Mesothelial cell of epicardium (in vitro differentiated cells): ENCODE data around the gene APOF. TPM values are rescaled to one million over a fixed set of nuclear protein-coding genes. Genes with fewer than 3 reads are reported as not detected.
"Not testable (repeated sequence)": the region's sequence is repeated elsewhere in the genome, so short reads cannot be mapped to it uniquely, and the experiment has no call there.

ENCODE experiments used
- DNase-seq, 2 experiments: peaks; one replicate each; pipeline ENCODE4 v3.0.0; 2021; ENCODE audit warnings: low spot score in 2 of 2; ENCODE audit not compliant: unreplicated experiment in 2 of 2
- H3K27ac Mint-ChIP-seq: 2 replicates; pipeline ENCODE4 v1.8.0; 2021; ENCODE audit warnings: mixed read lengths
- H3K27me3 Mint-ChIP-seq: 2 replicates; pipeline ENCODE4 v1.8.0; 2021; ENCODE audit warnings: low read depth, mixed read lengths
- H3K36me3 Mint-ChIP-seq: 2 replicates; pipeline ENCODE4 v1.8.0; 2021; ENCODE audit warnings: mixed read lengths
- H3K4me1 Mint-ChIP-seq: 2 replicates; pipeline ENCODE4 v1.8.0; 2021; ENCODE audit warnings: mixed read lengths
- H3K4me3 Mint-ChIP-seq: 2 replicates; pipeline ENCODE4 v1.8.0; 2021; ENCODE audit warnings: mild to moderate bottlenecking, moderate library complexity, mixed read lengths
- H3K9me3 Mint-ChIP-seq: 2 replicates; pipeline ENCODE4 v1.8.0; 2021; ENCODE audit warnings: mixed read lengths
- total RNA-seq: library from RNA; stranded (reverse); gene quantifications from 3 replicates; pipeline ENCODE4 v1.2.1, GENCODE V29; 2021
- TF ChIP-seq, protein P1 (sequence below): fragments of 200-600 bp; sonication (generic); IDR thresholded peaks from one replicate; pipeline ENCODE4 v1.5.0; 2021; ENCODE audit warnings: antibody characterized with exemption; ENCODE audit not compliant: unreplicated experiment

The APOF gene, protein sequence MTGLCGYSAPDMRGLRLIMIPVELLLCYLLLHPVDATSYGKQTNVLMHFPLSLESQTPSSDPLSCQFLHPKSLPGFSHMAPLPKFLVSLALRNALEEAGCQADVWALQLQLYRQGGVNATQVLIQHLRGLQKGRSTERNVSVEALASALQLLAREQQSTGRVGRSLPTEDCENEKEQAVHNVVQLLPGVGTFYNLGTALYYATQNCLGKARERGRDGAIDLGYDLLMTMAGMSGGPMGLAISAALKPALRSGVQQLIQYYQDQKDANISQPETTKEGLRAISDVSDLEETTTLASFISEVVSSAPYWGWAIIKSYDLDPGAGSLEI
- total RNA-seq = not detected in 3 replicates

DNA sequence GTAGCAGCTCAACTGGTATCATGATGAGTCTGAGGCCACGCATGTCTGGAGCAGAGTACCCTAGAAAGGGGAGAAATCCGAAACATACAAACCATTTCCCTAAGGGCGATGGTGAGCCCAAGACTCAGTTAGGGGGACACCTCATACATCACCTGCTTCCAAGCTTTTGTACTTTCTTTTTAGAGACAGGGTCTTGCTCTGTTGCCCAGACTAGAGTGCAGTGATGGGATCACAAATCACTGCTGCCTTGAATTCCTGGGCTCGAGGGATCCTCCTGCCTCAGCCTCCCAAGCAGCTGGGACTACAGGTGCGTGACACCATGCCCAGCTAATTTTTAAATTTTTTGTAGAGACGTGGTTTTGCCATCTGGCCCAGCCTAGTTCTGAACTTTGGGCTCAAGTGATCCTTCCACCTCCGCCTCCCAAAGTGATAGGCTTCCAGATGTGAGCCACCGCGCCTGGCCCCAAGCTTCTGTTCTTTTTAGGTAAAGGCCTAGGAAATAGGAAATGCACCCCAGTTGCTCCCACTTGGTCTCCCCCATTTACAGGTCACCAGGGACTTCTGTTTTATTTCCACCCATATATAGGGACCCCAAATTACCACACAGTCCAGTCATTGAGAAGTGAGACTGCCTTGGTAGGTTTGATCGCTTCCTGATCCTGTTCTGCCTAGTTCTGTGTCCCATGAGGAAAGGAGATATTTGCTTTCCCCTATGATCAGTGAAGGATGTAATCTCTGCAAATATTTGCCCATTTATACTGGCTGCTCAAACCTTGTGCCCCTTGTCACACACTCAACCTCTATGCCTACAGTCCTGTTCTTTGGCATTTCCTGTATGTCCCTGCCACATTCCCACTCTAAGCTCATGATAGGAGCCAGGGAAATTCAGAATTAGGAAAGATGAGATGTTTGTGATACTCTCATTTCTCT is at the start of gene APOF:
Gene APOF (minus strand): TSS at position 728 of the 930 bp plus-strand sequence. CDS start 112 bp downstream, at position 616.
- Mint-ChIP-seq H3K4me3 (peak within 1 kb of the TSS; percentile 93), H3K4me1 (peaks cover 13% of the 10 kb centered on the region), H3K36me3 (no peaks in the 10 kb centered on the region), H3K9me3 (no peaks in the 10 kb centered on the region), H3K27ac (peak within 1 kb of the TSS; percentile 99), H3K27me3 (peaks cover 9% of the 10 kb centered on the region)
- TF ChIP-seq, protein P1, sequence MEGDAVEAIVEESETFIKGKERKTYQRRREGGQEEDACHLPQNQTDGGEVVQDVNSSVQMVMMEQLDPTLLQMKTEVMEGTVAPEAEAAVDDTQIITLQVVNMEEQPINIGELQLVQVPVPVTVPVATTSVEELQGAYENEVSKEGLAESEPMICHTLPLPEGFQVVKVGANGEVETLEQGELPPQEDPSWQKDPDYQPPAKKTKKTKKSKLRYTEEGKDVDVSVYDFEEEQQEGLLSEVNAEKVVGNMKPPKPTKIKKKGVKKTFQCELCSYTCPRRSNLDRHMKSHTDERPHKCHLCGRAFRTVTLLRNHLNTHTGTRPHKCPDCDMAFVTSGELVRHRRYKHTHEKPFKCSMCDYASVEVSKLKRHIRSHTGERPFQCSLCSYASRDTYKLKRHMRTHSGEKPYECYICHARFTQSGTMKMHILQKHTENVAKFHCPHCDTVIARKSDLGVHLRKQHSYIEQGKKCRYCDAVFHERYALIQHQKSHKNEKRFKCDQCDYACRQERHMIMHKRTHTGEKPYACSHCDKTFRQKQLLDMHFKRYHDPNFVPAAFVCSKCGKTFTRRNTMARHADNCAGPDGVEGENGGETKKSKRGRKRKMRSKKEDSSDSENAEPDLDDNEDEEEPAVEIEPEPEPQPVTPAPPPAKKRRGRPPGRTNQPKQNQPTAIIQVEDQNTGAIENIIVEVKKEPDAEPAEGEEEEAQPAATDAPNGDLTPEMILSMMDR = no peak
- DNase-seq = no peak

DNA sequence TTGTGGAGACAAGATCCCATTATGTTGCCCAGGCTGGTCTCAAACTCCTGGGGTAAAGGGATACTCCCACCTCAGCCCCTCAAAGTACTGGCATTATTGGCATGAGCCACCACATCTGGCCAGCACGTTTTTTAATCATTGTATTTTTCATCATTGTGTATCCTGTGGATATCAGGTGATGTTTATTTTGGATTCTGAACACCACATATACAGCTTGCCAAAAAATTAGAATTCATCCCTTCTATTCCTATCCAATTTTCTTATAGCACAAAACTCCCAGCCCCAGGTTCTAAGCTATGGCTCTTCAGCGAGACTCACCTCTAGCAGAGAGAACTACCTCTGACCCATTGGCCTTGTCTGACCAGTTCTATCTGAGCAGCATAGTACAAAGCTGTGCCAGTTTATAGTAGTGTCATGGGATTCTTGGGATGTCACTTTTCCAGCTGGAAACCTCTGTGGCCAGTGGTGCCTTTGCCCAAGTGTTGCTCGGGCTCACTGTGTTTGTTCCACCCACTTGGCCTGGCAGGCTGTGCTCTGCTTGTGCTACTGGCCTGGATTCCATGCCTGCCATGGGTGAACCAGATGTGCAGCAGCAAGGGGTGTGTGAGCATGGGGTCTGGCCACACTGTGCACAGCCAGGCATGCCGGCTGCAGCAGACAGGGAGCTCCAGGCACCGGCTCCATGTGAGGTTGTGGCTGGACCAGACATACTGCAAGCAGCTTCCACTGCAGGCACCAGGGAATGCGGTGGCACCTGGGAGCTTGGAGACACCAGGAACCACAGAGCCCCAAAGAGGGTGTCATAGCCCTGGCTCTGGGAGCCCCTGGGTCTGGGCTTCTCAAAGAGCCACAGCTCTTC is 49.4 kb upstream of the APOF start:
- Mint-ChIP-seq H3K9me3 (no peaks in the 10 kb centered on the region), H3K36me3 (no peaks in the 10 kb centered on the region), H3K4me1 (no peaks in the 10 kb centered on the region), H3K27me3 (no peaks in the 10 kb centered on the region), H3K27ac (no peak overlapping the region), H3K4me3 (no peak overlapping the region)
- no peak for DNase-seq
- TF ChIP-seq, protein P1 = no peak

DNA sequence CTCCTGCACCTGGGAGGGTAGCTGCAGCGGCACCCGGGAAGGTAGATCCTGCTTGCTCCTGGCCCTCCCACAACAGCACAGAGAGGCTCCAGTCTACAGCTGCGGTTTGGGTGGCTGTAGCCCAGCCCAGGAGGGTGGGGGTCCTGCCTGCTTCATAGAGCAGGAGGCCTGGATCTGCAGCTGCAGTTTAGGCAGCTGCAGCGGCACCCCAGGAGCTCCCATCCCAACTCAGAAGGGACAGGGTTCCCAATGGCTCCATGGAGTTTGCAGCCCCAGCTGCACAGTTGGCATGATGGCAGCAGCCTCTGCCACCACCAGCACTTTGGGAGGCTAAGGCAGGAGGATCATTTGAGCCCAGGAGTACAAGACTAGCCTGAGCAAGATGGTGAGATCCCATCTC is 48.1 kb upstream of the APOF start:
- H3K4me1 Mint-ChIP-seq = no peaks in the 10 kb centered on the region
- no peaks in the 10 kb centered on the region for H3K27me3 Mint-ChIP-seq
- TF ChIP-seq, protein P1 = no peak
- no peaks in the 10 kb centered on the region for H3K36me3 Mint-ChIP-seq
- H3K9me3 Mint-ChIP-seq = no peaks in the 10 kb centered on the region
- H3K4me3 Mint-ChIP-seq = no peak overlapping the region
- no peak overlapping the region for H3K27ac Mint-ChIP-seq
- no peak for DNase-seq

DNA sequence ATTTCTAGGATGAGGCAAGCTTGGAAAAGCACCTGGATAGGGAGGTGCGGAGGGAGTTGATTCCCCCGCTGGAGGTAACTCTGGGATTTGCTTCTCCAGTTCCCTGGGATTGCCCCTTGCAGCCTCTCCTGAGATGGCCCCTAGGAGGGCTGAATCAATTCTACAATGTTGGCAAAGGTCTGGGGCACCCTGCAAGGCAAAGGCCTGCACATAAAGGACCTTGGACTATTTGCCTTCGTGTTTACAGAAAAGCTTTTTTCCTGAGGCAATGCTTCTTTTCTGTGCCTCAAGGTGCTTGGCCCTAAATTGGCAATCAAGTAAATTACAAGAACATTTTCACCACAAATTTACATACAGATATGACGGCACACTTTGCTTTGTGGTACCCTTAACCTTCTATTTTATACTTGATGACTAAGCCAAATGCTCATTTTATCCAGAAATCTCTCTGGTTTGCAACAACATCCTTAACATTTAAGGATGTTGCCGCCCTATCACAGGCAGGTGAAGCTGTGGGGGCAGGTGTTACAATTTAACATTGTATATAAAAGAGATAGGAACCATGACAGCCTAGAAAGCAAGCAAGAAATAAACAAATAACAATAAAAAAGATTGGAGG is 46.3 kb upstream of the APOF start:
- H3K4me3 Mint-ChIP-seq = no peak overlapping the region
- no peak overlapping the region for H3K27ac Mint-ChIP-seq
- no peak for DNase-seq
- H3K27me3 Mint-ChIP-seq = no peaks in the 10 kb centered on the region
- TF ChIP-seq, protein P1 = no peak
- H3K9me3 Mint-ChIP-seq = no peaks in the 10 kb centered on the region
- H3K4me1 Mint-ChIP-seq = no peaks in the 10 kb centered on the region
- no peaks in the 10 kb centered on the region for H3K36me3 Mint-ChIP-seq

DNA sequence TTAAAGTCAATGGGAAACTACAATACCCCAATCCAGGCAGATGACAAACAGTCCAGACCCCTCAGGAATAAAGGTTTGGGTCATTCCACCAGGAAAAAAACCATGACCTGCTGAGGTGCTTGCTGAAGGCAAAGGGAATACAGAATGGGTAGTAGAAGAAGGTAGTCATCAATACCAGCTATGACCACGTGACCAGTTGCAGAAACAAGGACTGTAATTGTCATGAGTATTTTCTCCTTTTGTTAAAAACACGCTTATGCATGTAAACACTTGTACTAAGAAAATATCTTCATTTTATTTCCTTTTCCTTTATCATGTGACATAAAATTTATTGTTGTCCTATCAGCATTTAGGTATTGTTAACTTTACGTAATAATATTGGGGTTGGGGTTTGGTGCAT is 41.6 kb upstream of the APOF start:
- H3K27me3 Mint-ChIP-seq, DNase-seq, H3K36me3 Mint-ChIP-seq, H3K9me3 Mint-ChIP-seq, H3K27ac Mint-ChIP-seq, H3K4me3 Mint-ChIP-seq, H3K4me1 Mint-ChIP-seq: not testable (repeated sequence)

DNA sequence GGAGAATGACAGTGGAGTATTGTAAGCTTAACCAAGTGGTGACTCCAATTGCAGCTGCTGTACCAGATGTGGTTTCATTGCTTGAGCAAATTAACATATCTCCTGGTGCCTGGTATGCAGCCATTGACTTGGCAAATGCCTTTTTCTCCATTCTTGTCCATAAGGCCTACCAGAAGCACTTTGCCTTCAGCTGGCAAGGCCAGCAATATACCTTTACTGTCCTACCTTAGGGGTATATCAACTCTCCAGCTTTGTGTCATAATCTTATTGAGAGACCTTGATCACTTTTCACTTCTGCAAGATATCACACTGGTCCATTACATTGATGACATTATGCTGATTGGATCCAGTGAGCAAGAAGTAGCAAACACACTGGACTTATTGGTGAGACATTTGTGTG is 39.0 kb upstream of the APOF start:
- H3K27ac Mint-ChIP-seq, H3K4me3 Mint-ChIP-seq, DNase-seq, H3K36me3 Mint-ChIP-seq, H3K27me3 Mint-ChIP-seq, H3K4me1 Mint-ChIP-seq: not testable (repeated sequence)
- H3K9me3 Mint-ChIP-seq = peaks cover 16% of the 10 kb centered on the region

DNA sequence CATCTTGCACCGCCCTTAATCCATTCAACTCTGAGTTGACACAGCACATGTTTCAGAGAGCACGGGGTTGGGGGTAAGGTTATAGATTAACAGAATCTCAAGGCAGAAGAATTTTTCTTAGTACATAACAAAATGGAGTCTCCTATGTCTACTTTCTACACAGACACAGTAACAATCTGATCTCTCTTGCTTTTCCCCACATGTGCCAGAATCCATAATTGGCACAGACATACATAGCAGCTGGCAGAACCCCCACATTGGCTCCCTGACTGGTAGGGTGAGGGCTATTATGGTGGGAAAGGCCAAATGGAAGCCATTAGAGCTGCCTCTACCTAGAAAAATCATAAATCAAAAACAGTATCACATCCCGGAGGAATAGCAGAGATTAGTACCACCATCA is 38.5 kb upstream of the APOF start:
- not testable (repeated sequence) for H3K27ac Mint-ChIP-seq, H3K4me3 Mint-ChIP-seq, H3K36me3 Mint-ChIP-seq, H3K27me3 Mint-ChIP-seq, H3K4me1 Mint-ChIP-seq, DNase-seq
- H3K9me3 Mint-ChIP-seq = peaks cover 16% of the 10 kb centered on the region

DNA sequence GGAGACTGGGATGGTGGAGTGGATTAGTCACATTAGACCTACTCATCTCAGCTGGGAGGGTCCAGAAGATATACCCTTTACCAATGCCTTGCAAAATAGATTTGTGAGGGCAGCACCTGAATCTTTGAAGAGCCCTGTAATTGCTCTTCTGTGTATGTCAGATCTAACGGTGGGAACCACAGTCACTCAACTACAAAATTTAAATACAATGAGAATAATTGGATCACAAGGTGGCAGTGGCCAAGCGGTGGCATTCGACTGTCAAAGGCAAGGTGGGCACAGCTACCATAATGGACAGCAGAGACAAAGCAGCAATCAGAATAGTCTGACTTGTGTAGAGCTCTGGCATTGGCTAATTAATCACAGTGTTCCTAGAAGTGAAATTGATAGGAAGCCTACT is 36.8 kb upstream of the APOF start:
- not testable (repeated sequence) for H3K4me1 Mint-ChIP-seq, DNase-seq, H3K27ac Mint-ChIP-seq, H3K36me3 Mint-ChIP-seq, H3K27me3 Mint-ChIP-seq, H3K4me3 Mint-ChIP-seq
- peaks cover 19% of the 10 kb centered on the region for H3K9me3 Mint-ChIP-seq
